ENCODE measurements around the gene ABCC2. TPM values are rescaled to one million over a fixed set of nuclear protein-coding genes. Genes with fewer than 3 reads are reported as not detected.

The ABCC2 gene
- total and polyA plus RNA-seq, 2 experiments from 2014 or later, result 0.45 to 2.4 TPM

DNA sequence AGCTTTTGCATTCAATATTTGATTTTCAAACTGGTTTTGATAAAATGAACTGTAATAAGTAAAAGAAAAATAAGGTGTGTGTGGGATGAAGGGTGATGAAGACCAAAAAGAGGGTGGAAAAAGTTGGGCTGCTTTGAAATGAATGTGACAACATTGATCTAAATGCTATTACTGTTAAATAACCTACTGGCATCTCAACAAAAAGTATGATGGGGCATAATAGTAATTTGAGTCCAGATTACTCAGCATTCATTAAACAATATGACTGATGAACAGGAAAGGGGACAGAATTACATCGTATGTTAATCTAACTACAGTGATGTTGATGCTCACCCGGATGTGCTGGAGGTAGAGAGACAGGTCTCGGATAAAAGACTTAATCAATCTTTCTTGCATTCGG lies 112.2 kb downstream of the ABCC2 start:
- DNase-seq (ENCODE audit: low spot score) (no peak), ATAC-seq (no peak)
- H3K4me3 ChIP-seq, result no peak overlapping the region
- H3K36me3 ChIP-seq (ENCODE audit: insufficient read depth), result peaks cover 85% of the 10 kb centered on the region
- H3K27me3 Mint-ChIP-seq (ENCODE audit: insufficient read depth, low read depth, poor library complexity), result peaks cover 2% of the 10 kb centered on the region
- no peaks in the 10 kb centered on the region for H3K4me1 ChIP-seq (ENCODE audit: insufficient read depth)
- H2AFZ ChIP-seq, result no peak overlapping the region
- no peak overlapping the region for H3K4me2 ChIP-seq
- peaks cover 33% of the 10 kb centered on the region; the same call in 1 of the 2 replicates for H4K20me1 ChIP-seq (replicated peaks; ENCODE audit: insufficient read depth)
- H3K36me3 Mint-ChIP-seq (ENCODE audit: low read depth), result peaks cover 91% of the 10 kb centered on the region
- H3K27ac Mint-ChIP-seq, result no peak overlapping the region
- H3K79me2 ChIP-seq (replicated peaks; ENCODE audit: insufficient read depth), result peaks cover 9% of the 10 kb centered on the region
- no peak overlapping the region for H3K4me3 Mint-ChIP-seq
- H3K27me3 ChIP-seq (ENCODE audit: insufficient read depth), result no peaks in the 10 kb centered on the region
- TF ChIP-seq JUNB (IDR thresholded peaks at IDR 0.05; ENCODE audit: unreplicated experiment) (no peak), ZNF114 (CRISPR knock-in tag; IDR thresholded peaks at IDR 0.05) (no peak), ZNF331 (CRISPR knock-in tag; IDR thresholded peaks at IDR 0.05; ENCODE audit: low read depth) (no peak), STAT1 (IDR thresholded peaks at IDR 0.05; ENCODE audit: unreplicated experiment) (no peak), EZH2phosphoT487 (IDR thresholded peaks at IDR 0.05; ENCODE audit: unreplicated experiment) (no peak), CTCF (conservative IDR thresholded peaks at IDR 0.05; ENCODE audit: low read depth in 2 of 2) (no peak), CREB1 (CRISPR knock-in tag; IDR thresholded peaks at IDR 0.05; ENCODE audit: low read depth) (no peak), POLR2AphosphoS5 (IDR thresholded peaks at IDR 0.05; ENCODE audit: low read depth) (no peak), EZH2 (IDR thresholded peaks at IDR 0.05; ENCODE audit: low read depth, unreplicated experiment) (no peak), NANOG (IDR thresholded peaks at IDR 0.05; ENCODE audit: borderline replicate concordance) (no peak)
- TF ChIP-seq, protein P1, sequence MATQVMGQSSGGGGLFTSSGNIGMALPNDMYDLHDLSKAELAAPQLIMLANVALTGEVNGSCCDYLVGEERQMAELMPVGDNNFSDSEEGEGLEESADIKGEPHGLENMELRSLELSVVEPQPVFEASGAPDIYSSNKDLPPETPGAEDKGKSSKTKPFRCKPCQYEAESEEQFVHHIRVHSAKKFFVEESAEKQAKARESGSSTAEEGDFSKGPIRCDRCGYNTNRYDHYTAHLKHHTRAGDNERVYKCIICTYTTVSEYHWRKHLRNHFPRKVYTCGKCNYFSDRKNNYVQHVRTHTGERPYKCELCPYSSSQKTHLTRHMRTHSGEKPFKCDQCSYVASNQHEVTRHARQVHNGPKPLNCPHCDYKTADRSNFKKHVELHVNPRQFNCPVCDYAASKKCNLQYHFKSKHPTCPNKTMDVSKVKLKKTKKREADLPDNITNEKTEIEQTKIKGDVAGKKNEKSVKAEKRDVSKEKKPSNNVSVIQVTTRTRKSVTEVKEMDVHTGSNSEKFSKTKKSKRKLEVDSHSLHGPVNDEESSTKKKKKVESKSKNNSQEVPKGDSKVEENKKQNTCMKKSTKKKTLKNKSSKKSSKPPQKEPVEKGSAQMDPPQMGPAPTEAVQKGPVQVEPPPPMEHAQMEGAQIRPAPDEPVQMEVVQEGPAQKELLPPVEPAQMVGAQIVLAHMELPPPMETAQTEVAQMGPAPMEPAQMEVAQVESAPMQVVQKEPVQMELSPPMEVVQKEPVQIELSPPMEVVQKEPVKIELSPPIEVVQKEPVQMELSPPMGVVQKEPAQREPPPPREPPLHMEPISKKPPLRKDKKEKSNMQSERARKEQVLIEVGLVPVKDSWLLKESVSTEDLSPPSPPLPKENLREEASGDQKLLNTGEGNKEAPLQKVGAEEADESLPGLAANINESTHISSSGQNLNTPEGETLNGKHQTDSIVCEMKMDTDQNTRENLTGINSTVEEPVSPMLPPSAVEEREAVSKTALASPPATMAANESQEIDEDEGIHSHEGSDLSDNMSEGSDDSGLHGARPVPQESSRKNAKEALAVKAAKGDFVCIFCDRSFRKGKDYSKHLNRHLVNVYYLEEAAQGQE (IDR thresholded peaks at IDR 0.05; ENCODE audit: unreplicated experiment), result no peak
- TF ChIP-seq, protein P2, sequence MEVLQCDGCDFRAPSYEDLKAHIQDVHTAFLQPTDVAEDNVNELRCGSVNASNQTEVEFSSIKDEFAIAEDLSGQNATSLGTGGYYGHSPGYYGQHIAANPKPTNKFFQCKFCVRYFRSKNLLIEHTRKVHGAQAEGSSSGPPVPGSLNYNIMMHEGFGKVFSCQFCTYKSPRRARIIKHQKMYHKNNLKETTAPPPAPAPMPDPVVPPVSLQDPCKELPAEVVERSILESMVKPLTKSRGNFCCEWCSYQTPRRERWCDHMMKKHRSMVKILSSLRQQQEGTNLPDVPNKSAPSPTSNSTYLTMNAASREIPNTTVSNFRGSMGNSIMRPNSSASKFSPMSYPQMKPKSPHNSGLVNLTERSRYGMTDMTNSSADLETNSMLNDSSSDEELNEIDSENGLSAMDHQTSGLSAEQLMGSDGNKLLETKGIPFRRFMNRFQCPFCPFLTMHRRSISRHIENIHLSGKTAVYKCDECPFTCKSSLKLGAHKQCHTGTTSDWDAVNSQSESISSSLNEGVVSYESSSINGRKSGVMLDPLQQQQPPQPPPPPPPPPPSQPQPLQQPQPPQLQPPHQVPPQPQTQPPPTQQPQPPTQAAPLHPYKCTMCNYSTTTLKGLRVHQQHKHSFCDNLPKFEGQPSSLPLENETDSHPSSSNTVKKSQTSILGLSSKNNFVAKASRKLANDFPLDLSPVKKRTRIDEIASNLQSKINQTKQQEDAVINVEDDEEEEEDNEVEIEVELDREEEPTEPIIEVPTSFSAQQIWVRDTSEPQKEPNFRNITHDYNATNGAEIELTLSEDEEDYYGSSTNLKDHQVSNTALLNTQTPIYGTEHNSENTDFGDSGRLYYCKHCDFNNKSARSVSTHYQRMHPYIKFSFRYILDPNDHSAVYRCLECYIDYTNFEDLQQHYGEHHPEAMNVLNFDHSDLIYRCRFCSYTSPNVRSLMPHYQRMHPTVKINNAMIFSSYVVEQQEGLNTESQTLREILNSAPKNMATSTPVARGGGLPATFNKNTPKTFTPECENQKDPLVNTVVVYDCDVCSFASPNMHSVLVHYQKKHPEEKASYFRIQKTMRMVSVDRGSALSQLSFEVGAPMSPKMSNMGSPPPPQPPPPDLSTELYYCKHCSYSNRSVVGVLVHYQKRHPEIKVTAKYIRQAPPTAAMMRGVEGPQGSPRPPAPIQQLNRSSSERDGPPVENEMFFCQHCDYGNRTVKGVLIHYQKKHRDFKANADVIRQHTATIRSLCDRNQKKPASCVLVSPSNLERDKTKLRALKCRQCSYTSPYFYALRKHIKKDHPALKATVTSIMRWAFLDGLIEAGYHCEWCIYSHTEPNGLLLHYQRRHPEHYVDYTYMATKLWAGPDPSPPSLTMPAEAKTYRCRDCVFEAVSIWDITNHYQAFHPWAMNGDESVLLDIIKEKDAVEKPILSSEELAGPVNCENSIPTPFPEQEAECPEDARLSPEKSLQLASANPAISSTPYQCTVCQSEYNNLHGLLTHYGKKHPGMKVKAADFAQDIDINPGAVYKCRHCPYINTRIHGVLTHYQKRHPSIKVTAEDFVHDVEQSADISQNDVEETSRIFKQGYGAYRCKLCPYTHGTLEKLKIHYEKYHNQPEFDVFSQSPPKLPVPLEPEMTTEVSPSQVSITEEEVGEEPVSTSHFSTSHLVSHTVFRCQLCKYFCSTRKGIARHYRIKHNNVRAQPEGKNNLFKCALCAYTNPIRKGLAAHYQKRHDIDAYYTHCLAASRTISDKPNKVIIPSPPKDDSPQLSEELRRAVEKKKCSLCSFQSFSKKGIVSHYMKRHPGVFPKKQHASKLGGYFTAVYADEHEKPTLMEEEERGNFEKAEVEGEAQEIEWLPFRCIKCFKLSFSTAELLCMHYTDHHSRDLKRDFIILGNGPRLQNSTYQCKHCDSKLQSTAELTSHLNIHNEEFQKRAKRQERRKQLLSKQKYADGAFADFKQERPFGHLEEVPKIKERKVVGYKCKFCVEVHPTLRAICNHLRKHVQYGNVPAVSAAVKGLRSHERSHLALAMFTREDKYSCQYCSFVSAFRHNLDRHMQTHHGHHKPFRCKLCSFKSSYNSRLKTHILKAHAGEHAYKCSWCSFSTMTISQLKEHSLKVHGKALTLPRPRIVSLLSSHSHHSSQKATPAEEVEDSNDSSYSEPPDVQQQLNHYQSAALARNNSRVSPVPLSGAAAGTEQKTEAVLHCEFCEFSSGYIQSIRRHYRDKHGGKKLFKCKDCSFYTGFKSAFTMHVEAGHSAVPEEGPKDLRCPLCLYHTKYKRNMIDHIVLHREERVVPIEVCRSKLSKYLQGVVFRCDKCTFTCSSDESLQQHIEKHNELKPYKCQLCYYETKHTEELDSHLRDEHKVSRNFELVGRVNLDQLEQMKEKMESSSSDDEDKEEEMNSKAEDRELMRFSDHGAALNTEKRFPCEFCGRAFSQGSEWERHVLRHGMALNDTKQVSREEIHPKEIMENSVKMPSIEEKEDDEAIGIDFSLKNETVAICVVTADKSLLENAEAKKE (CRISPR knock-in tag; IDR thresholded peaks at IDR 0.05), result no peak
- TF ChIP-seq, protein P3, sequence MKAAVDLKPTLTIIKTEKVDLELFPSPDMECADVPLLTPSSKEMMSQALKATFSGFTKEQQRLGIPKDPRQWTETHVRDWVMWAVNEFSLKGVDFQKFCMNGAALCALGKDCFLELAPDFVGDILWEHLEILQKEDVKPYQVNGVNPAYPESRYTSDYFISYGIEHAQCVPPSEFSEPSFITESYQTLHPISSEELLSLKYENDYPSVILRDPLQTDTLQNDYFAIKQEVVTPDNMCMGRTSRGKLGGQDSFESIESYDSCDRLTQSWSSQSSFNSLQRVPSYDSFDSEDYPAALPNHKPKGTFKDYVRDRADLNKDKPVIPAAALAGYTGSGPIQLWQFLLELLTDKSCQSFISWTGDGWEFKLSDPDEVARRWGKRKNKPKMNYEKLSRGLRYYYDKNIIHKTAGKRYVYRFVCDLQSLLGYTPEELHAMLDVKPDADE (IDR thresholded peaks at IDR 0.05), result no peak
- peaks cover 2% of the 10 kb centered on the region; the same call in 2 of the 3 replicates for H3K9me3 Mint-ChIP-seq
- no peaks in the 10 kb centered on the region for H3K4me1 Mint-ChIP-seq
- peaks cover 8% of the 10 kb centered on the region; the same call in 1 of the 2 replicates for H3F3A ChIP-seq (replicated peaks; ENCODE audit: low read depth)
- no peak overlapping the region for H3K27ac ChIP-seq (ENCODE audit: low read depth)
- H3K9me2 ChIP-seq (ENCODE audit: insufficient read depth), result no peaks in the 10 kb centered on the region

Data from GM23338 (cell line).